ENCODE measurements around the gene ABAT. TPM values are rescaled to one million over a fixed set of nuclear protein-coding genes. Genes with fewer than 3 reads are reported as not detected.
A peak's percentile ranks its signal among the peaks of the same experiment; 100 is the strongest.

The ABAT gene
- total RNA-seq, 2 donors from 2014 or later: 9.3 to 9.8 TPM

DNA sequence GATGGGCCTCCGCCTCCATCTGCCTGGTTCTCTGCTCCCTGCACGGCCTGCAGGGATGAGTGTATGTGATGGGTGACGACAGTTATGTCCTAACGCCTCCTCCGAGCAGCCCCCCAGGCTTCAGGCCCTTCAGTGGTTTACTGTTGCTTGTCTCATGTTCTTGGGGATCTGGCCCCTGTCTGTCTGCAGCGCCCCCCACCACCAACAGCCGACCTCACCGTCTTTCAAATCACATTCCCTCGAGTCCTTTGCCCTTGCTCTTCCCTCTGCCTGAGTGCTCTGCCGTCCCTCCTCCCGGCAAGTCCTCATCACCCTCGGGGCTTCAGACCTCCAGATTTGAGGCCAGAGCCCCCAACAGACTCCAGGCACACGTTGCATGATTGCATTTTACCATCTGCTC is 34.7 kb upstream of the ABAT start:
- no peak for ATAC-seq (ENCODE audit: insufficient number of reproducible peaks, low FRiP score, low read depth)
- no peak overlapping the region for H3K27ac ChIP-seq
- no peaks in the 10 kb centered on the region for H3K4me1 ChIP-seq (ENCODE audit: control insufficient read depth in 1 of 2, low read depth in 2 of 2)
- TF ChIP-seq CTCF (IDR thresholded peaks at IDR 0.05): no peak
- H3K36me3 ChIP-seq: peaks cover 64% of the 10 kb centered on the region
- H3K9me3 ChIP-seq: no peaks in the 10 kb centered on the region
- no peak overlapping the region for H3K4me3 ChIP-seq
- no peaks in the 10 kb centered on the region for H3K27me3 ChIP-seq (replicated peaks; ENCODE audit: insufficient read depth)
- DNase-seq (ENCODE audit: low spot score): no peak

DNA sequence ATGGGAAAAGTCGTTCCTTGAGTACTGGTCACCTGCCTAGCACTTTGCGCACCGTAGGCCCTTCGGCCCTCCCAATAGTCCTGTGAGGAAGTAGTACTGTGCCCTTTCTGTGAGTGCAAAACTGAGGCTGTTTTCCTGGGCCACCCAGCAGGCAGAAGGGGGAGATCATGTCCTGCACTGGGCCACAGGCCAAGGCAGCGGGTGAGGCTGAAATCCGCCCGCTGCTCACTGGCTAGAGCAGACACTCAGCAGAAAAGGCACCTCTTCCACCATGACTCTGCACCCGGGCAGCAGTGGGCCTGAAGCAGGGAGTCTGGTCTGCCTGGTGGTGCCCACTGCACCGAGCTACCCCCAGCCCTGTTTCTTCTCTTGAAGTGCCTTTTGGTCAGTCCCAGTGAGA is 32.7 kb upstream of the ABAT start:
- ATAC-seq (ENCODE audit: insufficient number of reproducible peaks, low FRiP score, low read depth): no peak
- Histone ChIP-seq H3K4me3 (no peak overlapping the region), H3K36me3 (peaks cover 71% of the 10 kb centered on the region), H3K4me1 (ENCODE audit: control insufficient read depth in 1 of 2, low read depth in 2 of 2) (no peaks in the 10 kb centered on the region), H3K27me3 (replicated peaks; ENCODE audit: insufficient read depth) (no peaks in the 10 kb centered on the region), H3K9me3 (no peaks in the 10 kb centered on the region), H3K27ac (no peak overlapping the region)
- TF ChIP-seq CTCF (IDR thresholded peaks at IDR 0.05): no peak
- DNase-seq (ENCODE audit: low spot score): no peak

GRCh38 chr16:8642146-8642545 is 32.3 kb upstream of the ABAT start:
- Histone ChIP-seq H3K4me1 (ENCODE audit: control insufficient read depth in 1 of 2, low read depth in 2 of 2) (no peaks in the 10 kb centered on the region), H3K4me3 (no peak overlapping the region), H3K9me3 (no peaks in the 10 kb centered on the region), H3K27me3 (replicated peaks; ENCODE audit: insufficient read depth) (no peaks in the 10 kb centered on the region), H3K36me3 (peaks cover 69% of the 10 kb centered on the region), H3K27ac (no peak overlapping the region)
- no peak for ATAC-seq (ENCODE audit: insufficient number of reproducible peaks, low FRiP score, low read depth)
- no peak for DNase-seq (ENCODE audit: low spot score)
- TF ChIP-seq CTCF (IDR thresholded peaks at IDR 0.05): no peak

DNA sequence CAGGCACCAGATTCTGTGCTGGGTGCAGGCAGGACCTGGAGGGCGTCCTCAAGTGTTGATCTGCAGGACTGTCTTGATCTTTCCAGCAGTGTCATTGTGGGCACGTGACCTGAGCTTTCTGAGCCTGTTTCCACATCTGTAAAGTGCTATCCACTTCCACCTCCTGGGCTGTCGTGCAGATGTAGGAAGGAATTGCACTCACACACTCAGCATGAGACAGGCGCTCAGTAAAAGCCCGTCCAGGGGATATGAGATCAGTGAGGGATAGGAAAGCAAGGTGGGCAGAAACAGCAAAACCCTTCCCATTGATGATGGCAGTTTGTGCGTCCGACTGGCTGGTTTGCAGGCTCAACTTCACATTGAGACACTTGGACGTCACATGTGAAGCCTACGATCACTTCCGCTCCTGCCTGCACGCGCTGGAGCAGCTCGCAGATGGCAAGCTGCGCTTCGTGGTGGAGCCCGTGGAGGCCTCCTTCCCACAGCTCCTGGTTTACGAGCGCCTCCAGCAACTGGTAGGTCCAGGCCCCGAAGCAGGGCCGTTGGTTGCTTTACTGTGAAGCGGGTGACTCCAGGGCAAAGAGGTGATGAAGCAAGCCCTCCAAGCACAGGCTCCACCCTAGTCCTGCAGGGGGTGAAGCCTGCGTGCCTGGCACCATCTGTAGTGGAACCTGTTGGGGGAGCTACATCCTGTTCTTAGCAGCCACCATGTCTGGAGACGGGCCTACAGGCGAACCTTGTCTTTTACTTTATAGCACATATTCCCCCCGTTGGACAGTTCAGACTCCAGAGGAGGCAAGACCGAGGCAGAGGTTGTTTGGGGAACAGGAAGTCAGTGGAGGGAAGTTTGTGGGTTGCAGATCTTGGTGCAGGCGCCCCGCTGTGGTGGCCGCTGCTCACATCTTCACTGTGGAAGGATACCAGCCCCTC is 29.9 kb upstream of the ABAT start:
- no peak overlapping the region for H3K4me3 ChIP-seq
- no peaks in the 10 kb centered on the region for H3K4me1 ChIP-seq (ENCODE audit: control insufficient read depth in 1 of 2, low read depth in 2 of 2)
- H3K27ac ChIP-seq: peak overlapping the region in 1 of 2 donors; percentile 30
- DNase-seq (ENCODE audit: low spot score) (no peak), ATAC-seq (ENCODE audit: insufficient number of reproducible peaks, low FRiP score, low read depth) (no peak)
- H3K9me3 ChIP-seq: no peaks in the 10 kb centered on the region
- no peaks in the 10 kb centered on the region for H3K27me3 ChIP-seq (replicated peaks; ENCODE audit: insufficient read depth)
- TF ChIP-seq CTCF (IDR thresholded peaks at IDR 0.05): no peak
- H3K36me3 ChIP-seq: peaks cover 62% of the 10 kb centered on the region

DNA sequence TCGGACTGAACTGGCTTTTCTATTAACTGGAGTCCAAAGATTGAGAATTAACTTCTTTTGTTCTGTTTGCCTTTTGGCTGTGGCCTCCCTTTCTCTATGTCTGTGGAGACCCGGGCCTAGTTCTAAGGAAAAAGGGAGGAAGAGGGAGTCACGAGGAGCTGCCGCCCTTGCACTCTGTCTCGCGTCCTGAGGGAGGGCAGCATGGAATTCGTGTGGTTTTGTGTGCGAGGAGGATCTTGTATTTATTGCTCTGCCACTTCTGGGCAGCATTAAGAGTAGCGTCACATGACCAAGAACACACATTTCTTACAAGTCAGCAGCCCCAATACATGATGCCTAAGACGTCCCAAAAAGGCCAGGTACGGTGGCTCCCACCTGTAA is 29.3 kb upstream of the ABAT start:
- Histone ChIP-seq H3K36me3 (peaks cover 56% of the 10 kb centered on the region), H3K27ac (peak overlapping the region in 1 of 2 donors; percentile 30), H3K27me3 (replicated peaks; ENCODE audit: insufficient read depth) (no peaks in the 10 kb centered on the region), H3K4me1 (ENCODE audit: control insufficient read depth in 1 of 2, low read depth in 2 of 2) (no peaks in the 10 kb centered on the region), H3K9me3 (no peaks in the 10 kb centered on the region), H3K4me3 (no peak overlapping the region)
- no peak for TF ChIP-seq CTCF (IDR thresholded peaks at IDR 0.05)
- no peak for ATAC-seq (ENCODE audit: insufficient number of reproducible peaks, low FRiP score, low read depth)
- DNase-seq (ENCODE audit: low spot score): no peak
